HG03378 (cell line): ENCODE measurements around the gene CNNM4.

Experiments
- ATAC-seq: cut with Tn5 transposase; IDR thresholded peaks from one replicate; pipeline ENCODE4 v1.9.1; 2021; ENCODE audit warnings: mild to moderate bottlenecking, moderate library complexity; ENCODE audit not compliant: unreplicated experiment

The CNNM4 gene

GRCh38 chr2:96760036-96760985 lies at the start of gene CNNM4:
CNNM4 (plus strand) TSS chr2:96760902; CDS start chr2:96761000, 98 bp downstream.
- peak; percentile 46 for ATAC-seq

- ATAC-seq = no peak
These were observed 49.7 kb upstream of the CNNM4 start for GRCh38 chr2:96710985-96711384.

- no peak for ATAC-seq
These were observed 45.0 kb upstream of the CNNM4 start for GRCh38 chr2:96715658-96716057.

GRCh38 chr2:96716388-96716787 lies 44.3 kb upstream of the CNNM4 start:
- no peak for ATAC-seq

GRCh38 chr2:96726131-96726530 lies 34.6 kb upstream of the CNNM4 start:
- ATAC-seq = no peak

- ATAC-seq = no peak
These were observed 33.3 kb upstream of the CNNM4 start for GRCh38 chr2:96727431-96727830.

GRCh38 chr2:96729748-96730147 lies 31.0 kb upstream of the CNNM4 start:
- no peak for ATAC-seq

- ATAC-seq = no peak
These were observed 30.5 kb upstream of the CNNM4 start for GRCh38 chr2:96730212-96730611.

GRCh38 chr2:96733931-96734330 lies 26.8 kb upstream of the CNNM4 start:
- ATAC-seq = no peak

- ATAC-seq = no peak
These were observed 25.7 kb upstream of the CNNM4 start for GRCh38 chr2:96734880-96735583.

- no peak for ATAC-seq
These were observed 23.5 kb upstream of the CNNM4 start for GRCh38 chr2:96737251-96737650.

- ATAC-seq = no peak
These were observed 22.9 kb upstream of the CNNM4 start for GRCh38 chr2:96737831-96738230.

- ATAC-seq = no peak
These were observed 21.5 kb upstream of the CNNM4 start for GRCh38 chr2:96739076-96739632.

- ATAC-seq = peak; percentile 95
These were observed 20.9 kb upstream of the CNNM4 start, which contains the start of gene LMAN2L for GRCh38 chr2:96739633-96740428. LMAN2L (minus strand) TSS chr2:96740064; CDS start chr2:96740040, 24 bp downstream.

GRCh38 chr2:96747061-96747617 lies 13.6 kb upstream of the CNNM4 start:
- no peak for ATAC-seq

GRCh38 chr2:96751800-96752199 lies 8.9 kb upstream of the CNNM4 start:
- no peak for ATAC-seq

GRCh38 chr2:96753661-96754282 lies 6.9 kb upstream of the CNNM4 start:
- ATAC-seq = no peak

- no peak for ATAC-seq
These were observed 6.4 kb upstream of the CNNM4 start for GRCh38 chr2:96754317-96754716.

- no peak for ATAC-seq
These were observed 3.8 kb upstream of the CNNM4 start for GRCh38 chr2:96756788-96757476.
